ENCODE results near the gene HCN2. TPM values are rescaled to one million over a fixed set of nuclear protein-coding genes. Genes with fewer than 3 reads are reported as not detected.

Gene HCN2
- total and polyA plus RNA-seq, 4 experiments from 2014 or later = 2.5 to 2.9 TPM; not detected in 2

GRCh38 chr19:647566-648284 lies 58.0 kb downstream of the HCN2 start:
- Histone ChIP-seq H3K27ac (ENCODE audit: low read depth, low read length) (no peak overlapping the region), H3K36me3 (ENCODE audit: insufficient read depth, low read length) (peaks cover 39% of the 10 kb centered on the region), H3K27me3 (ENCODE audit: insufficient read depth, low read length) (no peaks in the 10 kb centered on the region), H3K4me1 (ENCODE audit: insufficient read depth, low read length) (no peaks in the 10 kb centered on the region), H3K4me3 (ENCODE audit: low read length in 2 of 2) (no peak overlapping the region), H3K9me3 (ENCODE audit: control insufficient read depth in 1 of 2, low read length in 2 of 2) (no peaks in the 10 kb centered on the region)
- peaks cover 6 to 12% of the 10 kb centered on the region in 2 donors for H3K36me3 Mint-ChIP-seq
- H3K27me3 Mint-ChIP-seq = no peaks in the 10 kb centered on the region
- H3K4me1 Mint-ChIP-seq = peaks cover 0 to 3% (median 0%) of the 10 kb centered on the region in 4 donors
- peak in 1 of 5 donors; percentile 7 for DNase-seq
- no peak overlapping the region for H3K4me3 Mint-ChIP-seq
- CTCF ChIA-PET (ENCODE audit: partially characterized antibody) = no interaction called here
- intact Hi-C loops (cut with micrococcal nuclease) = no loop called here
- H3K27ac Mint-ChIP-seq = no peak overlapping the region
- no peaks in the 10 kb centered on the region for H3K9me3 Mint-ChIP-seq
- POLR2A ChIA-PET (ENCODE audit: partially characterized antibody) = interaction anchor here (3.2 kb wide), 1 partner anchor 13 kb away, joined by 13 read pairs; no protein-coding TSS in a partner anchor

GRCh38 chr19:648305-648704 lies 58.6 kb downstream of the HCN2 start:
- intact Hi-C loops (cut with micrococcal nuclease) = no loop called here
- Mint-ChIP-seq H3K27me3 (no peaks in the 10 kb centered on the region), H3K27ac (no peak overlapping the region), H3K4me3 (no peak overlapping the region), H3K9me3 (no peaks in the 10 kb centered on the region), H3K36me3 (peaks cover 6 to 12% of the 10 kb centered on the region in 2 donors), H3K4me1 (peaks cover 0 to 4% (median 0%) of the 10 kb centered on the region in 4 donors)
- CTCF ChIA-PET (ENCODE audit: partially characterized antibody) = no interaction called here
- Histone ChIP-seq H3K27ac (ENCODE audit: low read depth, low read length) (no peak overlapping the region), H3K9me3 (ENCODE audit: control insufficient read depth in 1 of 2, low read length in 2 of 2) (no peaks in the 10 kb centered on the region), H3K4me3 (ENCODE audit: low read length in 2 of 2) (no peak overlapping the region), H3K36me3 (ENCODE audit: insufficient read depth, low read length) (peaks cover 45% of the 10 kb centered on the region), H3K4me1 (ENCODE audit: insufficient read depth, low read length) (peaks cover 2% of the 10 kb centered on the region), H3K27me3 (ENCODE audit: insufficient read depth, low read length) (no peaks in the 10 kb centered on the region)
- POLR2A ChIA-PET (ENCODE audit: partially characterized antibody) = interaction anchor here (3.2 kb wide), 1 partner anchor 13 kb away, joined by 13 read pairs; no protein-coding TSS in a partner anchor
- peak in 1 of 5 donors; percentile 9 for DNase-seq

- Mint-ChIP-seq H3K4me3 (no peak overlapping the region), H3K9me3 (no peaks in the 10 kb centered on the region), H3K27ac (no peak overlapping the region), H3K27me3 (no peaks in the 10 kb centered on the region), H3K4me1 (peaks cover 0 to 12% (median 2%) of the 10 kb centered on the region in 4 donors), H3K36me3 (peaks cover 6 to 17% of the 10 kb centered on the region in 2 donors)
- Histone ChIP-seq H3K27ac (ENCODE audit: low read depth, low read length) (no peak overlapping the region), H3K4me3 (ENCODE audit: low read length in 2 of 2) (no peak overlapping the region), H3K4me1 (ENCODE audit: insufficient read depth, low read length) (peaks cover 10% of the 10 kb centered on the region), H3K36me3 (ENCODE audit: insufficient read depth, low read length) (peaks cover 52% of the 10 kb centered on the region), H3K27me3 (ENCODE audit: insufficient read depth, low read length) (no peaks in the 10 kb centered on the region), H3K9me3 (ENCODE audit: control insufficient read depth in 1 of 2, low read length in 2 of 2) (no peaks in the 10 kb centered on the region)
- CTCF ChIA-PET (ENCODE audit: partially characterized antibody) = no interaction called here
- POLR2A ChIA-PET (ENCODE audit: partially characterized antibody) = interaction anchor here (3.2 kb wide), 1 partner anchor 12 kb away, joined by 13 read pairs; no protein-coding TSS in a partner anchor
- intact Hi-C loops (cut with micrococcal nuclease) = no loop called here
- DNase-seq = peak in 1 of 5 donors; percentile 26
Measured at GRCh38 chr19:648904-649801, 59.5 kb downstream of the HCN2 start.

- Histone ChIP-seq H3K4me1 (ENCODE audit: insufficient read depth, low read length) (peaks cover 11% of the 10 kb centered on the region), H3K9me3 (ENCODE audit: control insufficient read depth in 1 of 2, low read length in 2 of 2) (no peaks in the 10 kb centered on the region), H3K27me3 (ENCODE audit: insufficient read depth, low read length) (no peaks in the 10 kb centered on the region), H3K36me3 (ENCODE audit: insufficient read depth, low read length) (peaks cover 52% of the 10 kb centered on the region), H3K27ac (ENCODE audit: low read depth, low read length) (no peak overlapping the region), H3K4me3 (ENCODE audit: low read length in 2 of 2) (no peak overlapping the region)
- H3K4me3 Mint-ChIP-seq = no peak overlapping the region
- CTCF ChIA-PET (ENCODE audit: partially characterized antibody) = no interaction called here
- H3K9me3 Mint-ChIP-seq = no peaks in the 10 kb centered on the region
- no peak overlapping the region for H3K27ac Mint-ChIP-seq
- peak in 1 of 5 donors; percentile 1 for DNase-seq
- intact Hi-C loops (cut with micrococcal nuclease) = no loop called here
- H3K36me3 Mint-ChIP-seq = peaks cover 3 to 21% of the 10 kb centered on the region in 2 donors
- peaks cover 3 to 18% (median 5%) of the 10 kb centered on the region in 4 donors for H3K4me1 Mint-ChIP-seq
- no peaks in the 10 kb centered on the region for H3K27me3 Mint-ChIP-seq
- POLR2A ChIA-PET (ENCODE audit: partially characterized antibody) = interaction anchor here (1.1 to 3.2 kb wide), 2 partner anchors 9 to 11 kb away, joined by 3 to 13 read pairs; no protein-coding TSS in a partner anchor
Measured at GRCh38 chr19:650121-650520, 60.4 kb downstream of the HCN2 start.

GRCh38 chr19:651114-651818 lies 61.6 kb downstream of the HCN2 start:
- H3K27me3 Mint-ChIP-seq = no peaks in the 10 kb centered on the region
- no peak overlapping the region for H3K27ac Mint-ChIP-seq
- peaks cover 3 to 25% of the 10 kb centered on the region in 2 donors for H3K36me3 Mint-ChIP-seq
- no peak overlapping the region for H3K4me3 ChIP-seq (ENCODE audit: low read length in 2 of 2)
- intact Hi-C loops (cut with micrococcal nuclease) = no loop called here
- ChIA-PET CTCF (ENCODE audit: partially characterized antibody) (no interaction called here), POLR2A (ENCODE audit: partially characterized antibody) (no interaction called here)
- no peaks in the 10 kb centered on the region for H3K27me3 ChIP-seq (ENCODE audit: insufficient read depth, low read length)
- no peaks in the 10 kb centered on the region for H3K9me3 ChIP-seq (ENCODE audit: control insufficient read depth in 1 of 2, low read length in 2 of 2)
- DNase-seq = peak in 1 of 5 donors; percentile 3
- peaks cover 13 to 27% (median 15%) of the 10 kb centered on the region in 4 donors for H3K4me1 Mint-ChIP-seq
- H3K4me3 Mint-ChIP-seq = no peak overlapping the region
- peaks cover 52% of the 10 kb centered on the region for H3K36me3 ChIP-seq (ENCODE audit: insufficient read depth, low read length)
- no peaks in the 10 kb centered on the region for H3K9me3 Mint-ChIP-seq
- H3K4me1 ChIP-seq (ENCODE audit: insufficient read depth, low read length) = peaks cover 21% of the 10 kb centered on the region
- H3K27ac ChIP-seq (ENCODE audit: low read depth, low read length) = no peak overlapping the region

GRCh38 chr19:651991-652390 lies 62.3 kb downstream of the HCN2 start:
- CTCF ChIA-PET (ENCODE audit: partially characterized antibody) = no interaction called here
- Histone ChIP-seq H3K4me1 (ENCODE audit: insufficient read depth, low read length) (peaks cover 28% of the 10 kb centered on the region), H3K4me3 (ENCODE audit: low read length in 2 of 2) (no peak overlapping the region), H3K36me3 (ENCODE audit: insufficient read depth, low read length) (peaks cover 48% of the 10 kb centered on the region), H3K27me3 (ENCODE audit: insufficient read depth, low read length) (no peaks in the 10 kb centered on the region), H3K27ac (ENCODE audit: low read depth, low read length) (no peak overlapping the region), H3K9me3 (ENCODE audit: control insufficient read depth in 1 of 2, low read length in 2 of 2) (no peaks in the 10 kb centered on the region)
- Mint-ChIP-seq H3K9me3 (peaks cover 0 to 2% (median 0%) of the 10 kb centered on the region in 8 donors), H3K27me3 (no peaks in the 10 kb centered on the region), H3K27ac (no peak overlapping the region), H3K36me3 (peaks cover 3 to 25% of the 10 kb centered on the region in 2 donors), H3K4me3 (no peak overlapping the region), H3K4me1 (peaks cover 15 to 31% (median 19%) of the 10 kb centered on the region in 4 donors)
- intact Hi-C loops (cut with micrococcal nuclease) = no loop called here
- POLR2A ChIA-PET (ENCODE audit: partially characterized antibody) = no interaction called here
- DNase-seq = no peak
